ENCODE data around the gene FUT4.

DNA sequence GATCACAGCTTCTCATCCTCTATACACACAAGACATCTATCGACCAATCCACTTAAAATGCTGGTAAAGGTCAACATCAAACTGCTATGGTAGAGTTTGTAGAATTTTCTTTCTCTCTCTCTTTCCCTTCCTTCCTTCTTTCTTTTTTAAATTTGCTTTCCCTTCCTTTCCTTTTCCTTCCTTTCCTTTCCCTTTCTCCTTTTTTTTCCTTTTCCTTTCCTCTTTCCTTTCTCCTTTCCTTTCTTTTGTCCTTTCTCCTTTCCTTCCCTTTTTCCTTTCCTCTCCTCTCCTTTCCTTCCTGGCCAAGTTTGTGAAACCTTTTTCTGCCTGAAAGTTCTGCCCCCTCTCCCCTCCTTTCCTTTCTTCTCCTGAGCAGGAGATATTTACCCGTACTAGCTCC lies 28.3 kb upstream of the FUT4 start:
- TF ChIP-seq, protein P1, sequence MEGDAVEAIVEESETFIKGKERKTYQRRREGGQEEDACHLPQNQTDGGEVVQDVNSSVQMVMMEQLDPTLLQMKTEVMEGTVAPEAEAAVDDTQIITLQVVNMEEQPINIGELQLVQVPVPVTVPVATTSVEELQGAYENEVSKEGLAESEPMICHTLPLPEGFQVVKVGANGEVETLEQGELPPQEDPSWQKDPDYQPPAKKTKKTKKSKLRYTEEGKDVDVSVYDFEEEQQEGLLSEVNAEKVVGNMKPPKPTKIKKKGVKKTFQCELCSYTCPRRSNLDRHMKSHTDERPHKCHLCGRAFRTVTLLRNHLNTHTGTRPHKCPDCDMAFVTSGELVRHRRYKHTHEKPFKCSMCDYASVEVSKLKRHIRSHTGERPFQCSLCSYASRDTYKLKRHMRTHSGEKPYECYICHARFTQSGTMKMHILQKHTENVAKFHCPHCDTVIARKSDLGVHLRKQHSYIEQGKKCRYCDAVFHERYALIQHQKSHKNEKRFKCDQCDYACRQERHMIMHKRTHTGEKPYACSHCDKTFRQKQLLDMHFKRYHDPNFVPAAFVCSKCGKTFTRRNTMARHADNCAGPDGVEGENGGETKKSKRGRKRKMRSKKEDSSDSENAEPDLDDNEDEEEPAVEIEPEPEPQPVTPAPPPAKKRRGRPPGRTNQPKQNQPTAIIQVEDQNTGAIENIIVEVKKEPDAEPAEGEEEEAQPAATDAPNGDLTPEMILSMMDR (IDR thresholded peaks at IDR 0.05), result no peak
- no peak for TF ChIP-seq POLR2A (IDR thresholded peaks at IDR 0.05)
